Measurements from ENCODE around the gene KCNAB1. TPM values are rescaled to one million over a fixed set of nuclear protein-coding genes. Genes with fewer than 3 reads are reported as not detected.
"Not testable (repeated sequence)": the region's sequence is repeated elsewhere in the genome, so short reads cannot be mapped to it uniquely, and the experiment has no call there.

Gene KCNAB1
- total and polyA plus RNA-seq, 8 donors: 0.76 to 4.9 (median 3.2) TPM

DNA sequence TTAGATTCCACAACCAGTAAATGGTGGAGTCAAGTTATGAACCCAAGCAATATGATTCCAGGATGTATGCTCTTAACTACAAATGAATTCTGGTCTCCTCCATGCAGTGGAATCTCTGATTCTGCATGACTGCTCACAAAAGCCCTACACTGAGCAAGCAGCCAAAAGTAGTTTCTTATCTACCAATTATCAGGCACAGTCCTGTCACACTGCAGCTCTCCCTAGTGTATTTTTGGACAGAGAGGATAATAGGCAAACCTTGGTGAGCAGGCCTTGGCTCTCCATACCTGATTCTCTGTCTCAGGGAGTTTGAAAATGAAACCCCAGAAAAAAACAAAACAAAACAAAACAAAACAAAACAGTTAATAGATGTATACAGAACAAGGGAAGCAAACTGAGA is 438.0 kb downstream of the KCNAB1 start:
- intact Hi-C loops (cut with DNase I): loop anchor here in 1 of 3 donors (10.0 kb wide), 1 partner anchor 116 kb away; the partner anchor contains the start of gene TIPARP
- peak overlapping the region in 2 of 4 donors; percentile 36 to 51 for H3K27ac ChIP-seq
- TF ChIP-seq, protein P1, sequence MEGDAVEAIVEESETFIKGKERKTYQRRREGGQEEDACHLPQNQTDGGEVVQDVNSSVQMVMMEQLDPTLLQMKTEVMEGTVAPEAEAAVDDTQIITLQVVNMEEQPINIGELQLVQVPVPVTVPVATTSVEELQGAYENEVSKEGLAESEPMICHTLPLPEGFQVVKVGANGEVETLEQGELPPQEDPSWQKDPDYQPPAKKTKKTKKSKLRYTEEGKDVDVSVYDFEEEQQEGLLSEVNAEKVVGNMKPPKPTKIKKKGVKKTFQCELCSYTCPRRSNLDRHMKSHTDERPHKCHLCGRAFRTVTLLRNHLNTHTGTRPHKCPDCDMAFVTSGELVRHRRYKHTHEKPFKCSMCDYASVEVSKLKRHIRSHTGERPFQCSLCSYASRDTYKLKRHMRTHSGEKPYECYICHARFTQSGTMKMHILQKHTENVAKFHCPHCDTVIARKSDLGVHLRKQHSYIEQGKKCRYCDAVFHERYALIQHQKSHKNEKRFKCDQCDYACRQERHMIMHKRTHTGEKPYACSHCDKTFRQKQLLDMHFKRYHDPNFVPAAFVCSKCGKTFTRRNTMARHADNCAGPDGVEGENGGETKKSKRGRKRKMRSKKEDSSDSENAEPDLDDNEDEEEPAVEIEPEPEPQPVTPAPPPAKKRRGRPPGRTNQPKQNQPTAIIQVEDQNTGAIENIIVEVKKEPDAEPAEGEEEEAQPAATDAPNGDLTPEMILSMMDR (IDR thresholded peaks at IDR 0.05): no peak
- ATAC-seq (no peak), FAIRE-seq (no peak), DNase-seq (no peak)
- H3K27me3 ChIP-seq: no peaks in the 10 kb centered on the region
- H3K4me1 ChIP-seq: peaks cover 7 to 15% (median 13%) of the 10 kb centered on the region in 3 donors
- H3K9me3 ChIP-seq: no peaks in the 10 kb centered on the region
- no peak overlapping the region for H3K4me3 ChIP-seq
- no peaks in the 10 kb centered on the region for H3K36me3 ChIP-seq

DNA sequence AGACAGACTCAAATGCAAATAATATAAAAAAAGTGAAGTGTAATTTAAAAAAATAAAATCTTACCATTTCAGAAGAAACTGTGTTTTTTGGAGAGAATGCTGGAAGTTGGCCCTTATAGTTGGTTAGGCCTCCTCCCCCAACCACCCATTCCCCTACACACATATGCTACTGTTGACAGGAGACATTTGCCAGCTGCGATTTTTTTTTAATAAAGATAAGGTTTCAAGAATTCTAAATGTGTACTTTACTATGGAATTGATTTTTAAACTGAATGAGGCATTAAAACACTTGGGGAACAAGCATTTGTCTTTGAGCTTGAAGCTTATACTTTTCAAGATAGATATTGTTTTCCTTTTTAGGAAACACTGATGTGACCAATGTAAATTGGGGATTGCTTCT is 438.9 kb downstream of the KCNAB1 start:
- ATAC-seq (no peak), DNase-seq (no peak), FAIRE-seq (no peak)
- Histone ChIP-seq H3K4me1 (peaks cover 7 to 15% (median 13%) of the 10 kb centered on the region in 3 donors), H3K4me3 (no peak overlapping the region), H3K27me3 (no peaks in the 10 kb centered on the region), H3K9me3 (no peaks in the 10 kb centered on the region), H3K27ac (peak overlapping the region in 3 of 4 donors; percentile 24 to 51 (median 36)), H3K36me3 (no peaks in the 10 kb centered on the region)
- 5 to 12% methylated on average over 1 of the region's 1 CpG for WGBS, 2 donors
- intact Hi-C loops (cut with DNase I): loop anchor here in 1 of 3 donors (10.0 kb wide), 1 partner anchor 115 kb away; the partner anchor contains the start of gene TIPARP
- TF ChIP-seq, protein P1 (IDR thresholded peaks at IDR 0.05): no peak

DNA sequence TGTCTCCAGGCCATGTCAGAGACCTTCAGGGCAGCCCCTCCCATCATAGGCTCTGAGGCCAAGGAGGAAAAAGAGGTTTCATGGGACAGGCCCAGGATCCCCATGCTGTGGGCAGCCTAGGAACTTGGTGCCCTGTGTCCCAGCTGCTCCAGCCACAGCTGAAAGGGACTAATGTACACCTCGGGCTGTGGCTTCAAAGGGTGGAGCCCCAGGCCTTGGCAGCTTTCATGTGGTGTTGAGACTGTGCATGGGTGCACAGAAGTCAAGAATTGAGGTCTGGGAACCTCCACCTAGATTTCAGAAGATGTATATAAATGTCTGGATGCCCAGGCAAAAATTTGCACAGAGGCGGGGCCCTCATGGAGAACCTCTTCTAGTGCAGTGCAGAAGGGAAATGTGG is 441.2 kb downstream of the KCNAB1 start:
- H3K4me3 ChIP-seq: no peak overlapping the region
- H3K27me3 ChIP-seq: no peaks in the 10 kb centered on the region
- H3K4me1 ChIP-seq: peaks cover 7 to 15% (median 13%) of the 10 kb centered on the region in 3 donors
- intact Hi-C loops (cut with DNase I): loop anchor here in 1 of 3 donors (10.0 kb wide), 1 partner anchor 103 kb away; no protein-coding TSS in a partner anchor
- FAIRE-seq (no peak), ATAC-seq (no peak), DNase-seq (no peak)
- TF ChIP-seq, protein P1 (IDR thresholded peaks at IDR 0.05): no peak
- H3K27ac ChIP-seq: no peak overlapping the region
- H3K9me3 ChIP-seq: no peaks in the 10 kb centered on the region
- no peaks in the 10 kb centered on the region for H3K36me3 ChIP-seq
- WGBS, 2 donors: 86 to 98% methylated on average over 2 of the region's 2 CpGs

DNA sequence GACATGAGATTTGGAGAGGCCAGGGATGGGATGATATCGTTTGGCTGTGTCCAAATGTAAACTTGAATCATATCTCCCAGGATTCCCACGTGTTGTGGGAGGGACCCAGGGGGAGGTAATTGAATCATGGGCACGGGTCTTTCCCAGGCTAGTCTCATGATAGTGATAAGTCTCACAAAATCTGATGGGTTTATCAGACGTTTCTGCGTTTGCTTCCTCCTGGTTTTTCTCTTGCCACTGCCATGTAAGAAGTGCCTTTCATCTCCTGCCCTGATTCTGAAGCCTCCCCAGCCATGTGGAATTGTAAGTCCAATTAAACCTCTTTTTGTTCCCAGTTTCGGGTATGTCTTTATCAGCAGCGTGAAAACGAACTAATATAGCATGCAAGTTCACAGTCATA is 442.1 kb downstream of the KCNAB1 start:
- 76 to 82% methylated on average over 8 of the region's 8 CpGs for WGBS, 2 donors
- FAIRE-seq, H3K9me3 ChIP-seq, H3K27me3 ChIP-seq, H3K27ac ChIP-seq, H3K4me3 ChIP-seq, DNase-seq, ATAC-seq, H3K36me3 ChIP-seq: not testable (repeated sequence)
- peaks cover 7 to 15% (median 13%) of the 10 kb centered on the region in 3 donors for H3K4me1 ChIP-seq
- intact Hi-C loops (cut with DNase I): loop anchor here in 1 of 3 donors (10.0 kb wide), 1 partner anchor 102 kb away; no protein-coding TSS in a partner anchor

DNA sequence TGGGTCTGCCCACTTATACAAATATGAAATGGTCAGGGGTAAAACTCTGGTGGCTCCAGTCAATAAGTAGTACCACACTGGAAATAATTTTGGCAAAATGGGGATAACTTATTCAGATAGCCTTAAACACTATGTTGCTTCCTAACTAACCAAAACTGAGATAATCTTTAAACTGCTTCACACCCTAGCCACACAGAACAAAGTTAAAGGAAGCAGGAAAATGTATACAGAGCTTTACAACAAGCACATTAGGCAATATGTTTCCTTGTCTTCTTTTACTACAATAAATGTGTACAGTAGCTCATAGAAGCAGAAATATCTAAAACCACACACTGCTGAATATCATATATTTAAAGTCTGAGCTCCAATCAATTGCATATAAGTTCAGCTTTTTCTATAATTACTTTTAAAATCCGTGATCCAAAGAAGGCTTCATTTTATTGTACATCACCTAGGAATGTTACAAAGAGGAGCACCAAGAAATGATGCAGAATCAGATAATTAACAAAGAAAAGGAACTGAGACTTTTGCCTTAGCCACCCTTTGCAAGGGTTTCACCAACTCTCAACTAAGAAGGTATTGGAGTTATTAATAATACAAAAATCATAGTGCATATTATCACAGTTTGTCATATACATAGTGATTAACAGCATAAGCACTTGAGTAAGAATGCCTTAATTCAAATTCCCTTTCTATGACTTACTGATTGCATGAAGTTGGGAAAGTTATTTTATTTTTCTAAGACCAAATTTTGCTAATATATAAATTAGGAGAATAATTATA is 443.7 kb downstream of the KCNAB1 start:
- 36 to 37% methylated on average over 1 of the region's 1 CpG for WGBS, 2 donors
- H3K4me3 ChIP-seq: no peak overlapping the region
- DNase-seq (no peak), FAIRE-seq (no peak), ATAC-seq (no peak)
- no peak overlapping the region for H3K27ac ChIP-seq
- no peaks in the 10 kb centered on the region for H3K9me3 ChIP-seq
- intact Hi-C loops (cut with DNase I): loop anchor here in 1 of 3 donors (10.0 kb wide), 1 partner anchor 101 kb away; no protein-coding TSS in a partner anchor
- no peaks in the 10 kb centered on the region for H3K27me3 ChIP-seq
- TF ChIP-seq, protein P1 (IDR thresholded peaks at IDR 0.05): no peak
- no peaks in the 10 kb centered on the region for H3K36me3 ChIP-seq
- peaks cover 3 to 7% (median 4%) of the 10 kb centered on the region in 3 donors for H3K4me1 ChIP-seq

DNA sequence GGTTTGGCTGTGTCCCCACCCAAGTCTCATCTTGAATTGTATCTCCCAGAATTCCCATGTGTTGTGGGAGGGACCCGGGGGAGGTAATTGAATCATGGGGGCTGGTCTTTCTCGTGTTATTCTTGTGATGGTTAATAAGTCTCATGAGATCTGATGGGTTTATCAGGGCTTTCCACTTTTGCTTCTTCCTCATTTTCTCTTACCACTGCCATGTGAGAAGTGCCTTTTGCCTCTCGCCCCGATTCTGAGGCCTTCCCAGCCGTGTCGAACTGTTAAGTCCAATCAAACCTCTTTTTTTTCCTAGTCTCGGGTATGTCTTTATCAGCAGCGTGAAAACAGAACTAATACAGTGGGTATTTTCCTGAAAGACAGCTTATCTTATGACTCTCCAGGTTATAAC is 448.6 kb downstream of the KCNAB1 start:
- intact Hi-C loops (cut with DNase I): loop anchor here in 1 of 3 donors (10.0 kb wide), 1 partner anchor 96 kb away; no protein-coding TSS in a partner anchor
- not testable (repeated sequence) for H3K27me3 ChIP-seq, H3K4me1 ChIP-seq, ATAC-seq, H3K9me3 ChIP-seq, FAIRE-seq, DNase-seq, H3K36me3 ChIP-seq, H3K27ac ChIP-seq, H3K4me3 ChIP-seq
- 89 to 93% methylated on average over 8 of the region's 8 CpGs for WGBS, 2 donors

DNA sequence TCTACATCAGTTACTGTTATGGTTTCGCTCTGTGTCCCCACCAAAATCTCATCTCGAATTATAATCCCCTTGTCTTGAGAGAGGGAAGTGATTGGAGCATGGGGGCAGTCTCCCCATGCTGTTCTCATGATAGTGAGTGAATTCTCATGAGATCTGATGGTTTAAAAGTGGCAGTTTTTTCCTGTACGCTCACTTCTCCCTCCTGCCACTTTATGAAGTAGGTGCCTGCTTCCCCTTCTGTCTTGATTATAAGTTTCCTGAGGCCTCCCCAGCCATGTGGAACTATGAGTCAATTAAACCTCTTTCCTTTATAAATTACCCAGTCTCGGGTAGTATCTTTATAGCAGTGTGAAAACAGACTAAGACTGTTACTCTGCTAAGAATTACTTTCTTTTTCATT is 449.5 kb downstream of the KCNAB1 start:
- H3K4me3 ChIP-seq, ATAC-seq, H3K9me3 ChIP-seq, FAIRE-seq, H3K27me3 ChIP-seq, DNase-seq, H3K36me3 ChIP-seq, H3K27ac ChIP-seq, H3K4me1 ChIP-seq: not testable (repeated sequence)
- intact Hi-C loops (cut with DNase I): loop anchor here in 1 of 3 donors (10.0 kb wide), 1 partner anchor 95 kb away; no protein-coding TSS in a partner anchor
- WGBS, 2 donors: 72 to 79% methylated on average over 4 of the region's 4 CpGs

All from pancreas (tissue), 10 donors.